GM19193 (cell line): ENCODE measurements around the gene SKAP2.

Source experiments
- POLR2A ChIP-seq: IDR thresholded peaks from 4 replicates; pipeline ENCODE4 v1.6.1; 2011; ENCODE audit not compliant: insufficient read depth, insufficient read length; ENCODE audit errors: extremely low read depth

The SKAP2 gene

GRCh38 chr7:26696978-26697377 lies 167.4 kb downstream of the SKAP2 start:
- TF ChIP-seq POLR2A, result no peak

- no peak for TF ChIP-seq POLR2A
These were observed 168.2 kb downstream of the SKAP2 start for GRCh38 chr7:26696161-26696560.

GRCh38 chr7:26694713-26695112 lies 169.7 kb downstream of the SKAP2 start:
- no peak for TF ChIP-seq POLR2A

- no peak for TF ChIP-seq POLR2A
These were observed 170.2 kb downstream of the SKAP2 start for GRCh38 chr7:26694141-26694540.

DNA sequence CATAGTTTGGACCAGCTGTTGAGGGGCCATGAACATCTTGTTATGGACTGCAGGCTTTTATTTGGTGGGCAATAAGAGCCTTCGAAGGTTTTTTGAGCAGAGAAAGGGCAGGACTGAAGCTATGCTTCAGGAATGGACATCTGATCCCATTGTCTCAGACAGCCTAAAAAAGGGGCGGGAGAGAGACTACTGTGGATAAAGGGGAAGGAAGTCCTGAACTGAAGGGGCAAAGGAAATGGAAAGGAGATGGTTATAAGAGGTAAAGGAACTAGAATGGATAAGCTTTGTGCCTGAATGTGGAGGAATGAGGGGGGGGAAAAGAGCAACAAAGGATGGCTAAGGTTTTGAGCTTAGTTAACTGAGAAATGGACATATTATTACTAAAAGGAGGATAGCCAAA lies 172.5 kb downstream of the SKAP2 start:
- no peak for TF ChIP-seq POLR2A

DNA sequence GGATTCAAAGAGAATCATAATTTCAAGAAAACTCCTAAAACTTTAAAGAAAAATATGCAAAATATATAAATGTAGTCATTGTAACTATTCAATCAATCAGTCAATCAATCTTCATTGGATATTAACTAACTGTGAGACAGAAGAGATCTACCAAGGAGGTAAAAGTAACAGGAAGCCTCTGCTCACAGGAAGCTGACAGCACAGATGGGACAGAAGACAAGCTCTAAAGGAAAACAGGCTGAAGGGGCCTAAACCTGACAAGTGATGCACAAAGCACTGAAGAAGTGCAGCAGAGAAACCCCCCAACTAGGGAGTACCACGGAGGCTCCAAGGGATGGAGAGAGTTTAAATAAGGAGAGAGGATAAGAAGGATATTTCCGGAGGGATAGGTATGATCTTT lies 173.0 kb downstream of the SKAP2 start:
- no peak for TF ChIP-seq POLR2A

DNA sequence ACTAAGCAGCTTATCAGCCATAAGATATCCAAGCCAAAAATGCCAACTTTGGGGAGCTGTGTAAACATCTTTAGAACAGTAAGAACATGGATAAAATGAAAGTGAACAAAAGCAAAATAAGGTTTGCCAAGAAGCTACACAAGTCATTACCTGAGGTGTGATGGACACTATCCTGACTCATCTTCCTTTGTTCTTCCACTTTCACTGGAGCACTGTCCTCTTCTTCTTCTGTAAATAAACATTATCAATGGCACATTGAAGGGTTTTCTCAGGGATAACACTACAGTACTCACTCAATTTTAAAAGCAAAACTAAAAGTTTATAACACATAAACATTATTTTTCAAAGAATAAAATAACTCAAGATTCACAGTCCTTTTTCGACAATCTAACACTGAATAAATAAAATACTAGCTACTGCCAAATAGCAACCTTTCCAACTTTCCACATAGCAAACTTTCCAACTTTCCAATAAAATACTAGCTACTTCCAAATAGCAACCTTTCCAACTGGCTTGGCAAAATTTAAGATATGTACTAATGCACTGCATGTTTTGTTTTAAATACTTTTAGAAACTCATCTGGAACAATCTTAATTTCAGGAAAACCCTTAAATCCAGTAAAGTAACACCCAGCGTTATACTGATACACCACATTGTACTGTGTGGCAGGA lies 174.1 kb downstream of the SKAP2 start:
- no peak for TF ChIP-seq POLR2A

DNA sequence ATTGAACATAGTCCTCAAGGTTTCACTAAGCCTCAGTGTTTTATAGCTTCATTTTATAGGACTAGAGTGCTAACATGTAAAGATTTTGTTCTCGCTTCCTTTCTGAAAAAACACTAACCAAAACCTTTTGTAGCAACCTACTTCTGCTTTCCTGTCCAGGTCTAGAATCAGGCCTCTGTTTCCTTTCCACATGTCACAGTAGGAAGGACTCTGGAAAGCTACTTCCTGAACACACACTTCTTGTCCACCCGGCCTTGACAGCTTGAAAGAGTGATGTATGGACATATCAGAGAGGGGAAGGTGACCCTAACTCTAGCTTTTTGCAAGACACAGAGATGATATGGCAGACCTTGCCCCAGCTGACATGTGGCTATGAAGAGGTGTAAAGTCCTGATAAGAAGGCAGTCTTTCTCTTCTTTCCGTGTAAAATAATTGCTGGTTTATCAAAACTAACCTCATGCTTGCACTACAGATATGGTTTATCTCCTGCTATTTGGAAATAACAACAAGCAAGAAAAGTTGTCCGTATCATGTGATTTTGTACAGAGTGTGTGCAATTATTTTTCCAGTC lies 175.4 kb downstream of the SKAP2 start:
- TF ChIP-seq POLR2A, result no peak

DNA sequence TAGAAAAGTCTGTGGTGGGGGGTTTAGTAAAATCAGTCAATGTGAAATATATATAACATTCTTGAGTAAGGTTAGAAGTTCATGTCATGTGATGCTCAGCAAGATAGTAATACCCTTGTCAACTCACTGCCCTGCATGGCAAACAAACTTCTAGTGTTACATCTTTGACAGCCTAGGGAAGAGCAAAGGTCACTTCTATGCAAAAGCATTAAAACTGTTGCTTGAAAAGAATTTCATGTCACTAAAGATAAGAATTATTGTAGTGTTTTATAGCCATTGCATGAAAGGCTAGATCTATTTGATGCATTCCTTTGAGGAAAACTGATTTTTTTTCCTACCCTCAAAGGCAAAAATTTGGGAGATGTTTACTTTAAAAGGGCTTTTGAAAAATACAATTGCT lies 176.0 kb downstream of the SKAP2 start:
- TF ChIP-seq POLR2A, result no peak

DNA sequence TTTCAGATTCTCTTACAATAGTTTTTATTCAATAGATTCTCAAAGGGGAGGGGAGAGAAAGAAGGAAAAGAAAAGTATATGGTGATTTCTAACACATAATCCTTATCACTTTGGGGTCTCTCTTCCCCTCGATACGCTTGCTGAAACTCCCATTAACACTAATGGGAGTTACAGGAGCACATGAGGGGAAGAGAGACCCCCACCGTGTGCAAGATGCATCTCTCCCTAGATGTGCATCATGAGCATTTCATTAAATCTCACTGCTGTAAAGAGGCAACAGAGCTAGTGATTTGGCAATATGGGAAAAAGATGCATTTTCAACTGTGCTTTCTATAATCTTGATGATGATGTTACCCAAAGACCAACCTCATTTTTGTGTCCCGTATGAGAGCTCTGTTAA lies 177.4 kb downstream of the SKAP2 start:
- TF ChIP-seq POLR2A, result no peak

DNA sequence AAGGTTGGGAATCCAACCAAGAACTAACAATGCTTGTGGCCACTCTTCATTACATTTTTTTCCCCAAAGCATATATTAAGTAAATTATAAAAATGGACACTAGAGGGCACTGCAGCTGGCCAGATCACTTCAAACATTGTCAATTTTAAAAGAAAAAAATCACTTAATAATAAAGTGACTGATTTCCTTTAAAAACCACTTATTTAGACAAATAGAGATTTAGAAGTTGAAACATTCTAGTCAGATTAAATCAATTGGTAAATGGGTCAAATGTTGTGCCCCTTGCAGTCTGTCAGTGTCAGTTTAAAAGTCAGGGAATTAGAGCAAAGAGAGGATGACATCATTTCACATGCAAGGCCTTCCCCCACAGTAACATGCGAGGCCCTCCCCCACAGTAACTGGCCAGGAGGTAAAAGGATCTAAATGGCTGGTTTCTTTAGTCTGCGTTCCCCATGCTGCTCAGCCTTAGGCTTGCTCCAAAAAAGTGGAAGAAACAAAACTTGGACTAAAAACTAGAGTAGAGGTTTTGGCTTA lies 177.9 kb downstream of the SKAP2 start:
- TF ChIP-seq POLR2A, result no peak

- TF ChIP-seq POLR2A, result no peak
These were observed 178.8 kb downstream of the SKAP2 start for GRCh38 chr7:26685606-26686005.

- TF ChIP-seq POLR2A, result no peak
These were observed 179.9 kb downstream of the SKAP2 start for GRCh38 chr7:26684447-26684846.

GRCh38 chr7:26683277-26683676 lies 181.1 kb downstream of the SKAP2 start:
- TF ChIP-seq POLR2A, result no peak

DNA sequence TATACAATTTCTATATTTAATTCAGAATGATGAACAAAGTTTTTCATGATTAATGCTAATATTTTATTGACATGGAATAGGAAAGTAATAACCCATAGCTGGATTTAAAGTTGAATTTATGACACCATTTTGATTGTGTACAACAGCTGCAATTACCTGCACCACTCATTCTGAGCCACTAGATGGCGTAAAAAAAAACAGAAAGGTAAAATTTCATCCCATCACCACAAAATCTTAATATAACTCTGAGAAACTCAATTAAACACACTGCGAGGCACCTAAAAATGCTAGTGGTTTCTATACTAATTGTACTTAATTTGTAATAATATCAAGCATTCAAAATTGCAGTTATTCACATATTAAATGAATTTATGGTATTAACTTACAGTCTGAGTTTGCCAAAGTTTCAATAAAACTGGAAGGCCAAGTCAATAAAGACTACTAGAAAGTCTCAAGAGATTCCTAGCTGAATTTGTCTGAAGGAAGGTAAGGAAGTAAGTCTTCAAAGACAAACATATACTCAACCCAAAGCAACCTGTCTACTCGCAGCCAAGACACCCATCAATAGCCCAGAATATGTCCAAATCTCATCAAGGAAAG lies 182.5 kb downstream of the SKAP2 start:
- no peak for TF ChIP-seq POLR2A

DNA sequence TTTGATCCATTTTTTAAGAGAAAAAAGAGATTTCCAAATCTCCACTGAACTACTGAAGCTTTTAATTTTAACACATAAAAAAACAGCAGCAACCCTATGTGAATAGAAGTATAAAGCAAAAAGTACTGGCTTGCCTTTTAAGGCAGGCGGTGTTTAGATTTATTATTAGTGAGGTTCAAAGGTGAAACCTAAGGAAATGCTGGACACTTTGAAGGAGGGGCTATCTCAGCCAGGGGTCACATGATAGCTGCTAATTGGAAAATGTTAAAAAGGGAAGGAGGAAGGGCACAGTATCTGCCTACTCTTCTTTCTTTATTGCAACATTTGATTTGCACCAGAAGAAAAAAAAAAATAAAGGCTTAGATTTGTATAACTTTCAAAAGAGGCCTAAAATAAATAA lies 183.8 kb downstream of the SKAP2 start:
- TF ChIP-seq POLR2A, result no peak
